ENCODE results near the gene PRRG1. TPM values are rescaled to one million over a fixed set of nuclear protein-coding genes. Genes with fewer than 3 reads are reported as not detected.

Gene PRRG1
- total RNA-seq, 1 experiment from 2014 or later, result 9.0 TPM

- Mint-ChIP-seq H3K27me3 (ENCODE audit: low read depth) (no peaks in the 10 kb centered on the region), H3K9me3 (peaks cover 17 to 22% of the 10 kb centered on the region in 2 experiments), H3K27ac (no peak overlapping the region), H3K4me3 (no peak overlapping the region), H3K4me1 (no peaks in the 10 kb centered on the region), H3K36me3 (ENCODE audit: insufficient read depth in 1 of 3, low read depth in 3 of 3) (no peaks in the 10 kb centered on the region)
- Histone ChIP-seq H4K8ac (replicated peaks; ENCODE audit: insufficient read length, low read depth, low read length) (no peak overlapping the region), H2AK5ac (ENCODE audit: insufficient read length, low read length) (no peak overlapping the region), H3K56ac (ENCODE audit: insufficient read length, low read depth, low read length) (no peak overlapping the region), H3K79me2 (ENCODE audit: insufficient read depth, low read length) (no peaks in the 10 kb centered on the region), H4K91ac (ENCODE audit: insufficient read length, low read depth, low read length) (no peak overlapping the region), H3K14ac (ENCODE audit: insufficient read depth, low read length) (no peak overlapping the region), H2BK5ac (ENCODE audit: insufficient read length, low read length) (no peak overlapping the region), H3K23me2 (ENCODE audit: insufficient read length, low read depth, low read length, poor library complexity, severe bottlenecking) (no peaks in the 10 kb centered on the region), H4K5ac (ENCODE audit: insufficient read length, low read depth, low read length) (no peak overlapping the region), H2BK15ac (ENCODE audit: low read depth, low read length) (no peak overlapping the region), H3K23ac (ENCODE audit: insufficient read length, low read depth, low read length) (no peak overlapping the region), H2AFZ (ENCODE audit: low read length) (no peak overlapping the region), H3T11ph (ENCODE audit: low read length) (no peak overlapping the region), H2BK20ac (ENCODE audit: low read depth, low read length, poor library complexity, severe bottlenecking) (no peak overlapping the region), H3K27me3 (ENCODE audit: insufficient read depth, low read length) (no peaks in the 10 kb centered on the region), H3K9me3 (ENCODE audit: control insufficient read depth, low read depth, low read length) (no peaks in the 10 kb centered on the region), H3K9ac (ENCODE audit: extremely low read depth, insufficient read length, low read length) (no peak overlapping the region), H3K4me1 (ENCODE audit: insufficient read depth, low read length) (no peaks in the 10 kb centered on the region), H3K27ac (ENCODE audit: insufficient read length, low read depth, low read length) (no peak overlapping the region), H2BK120ac (ENCODE audit: low read depth, low read length, poor library complexity, severe bottlenecking) (no peak overlapping the region), H3K4ac (ENCODE audit: low read depth, low read length) (no peak overlapping the region), H3K18ac (ENCODE audit: insufficient read length, low read depth, low read length) (no peak overlapping the region), H3K79me1 (ENCODE audit: insufficient read depth, low read depth, low read length, poor library complexity, severe bottlenecking) (no peaks in the 10 kb centered on the region), H2BK12ac (ENCODE audit: insufficient read length, low read depth, low read length) (no peak overlapping the region), H3K4me2 (ENCODE audit: insufficient read depth, insufficient read length, low read length) (no peak overlapping the region), H4K20me1 (ENCODE audit: control insufficient read depth, insufficient read depth, insufficient read length) (no peaks in the 10 kb centered on the region)
- no peak for DNase-seq
- WGBS (ENCODE audit: extremely low coverage, insufficient read length, low lambda C conversion rate), result no CpG with 5 or more reads among the region's 1 CpG
- TF ChIP-seq, protein P1, sequence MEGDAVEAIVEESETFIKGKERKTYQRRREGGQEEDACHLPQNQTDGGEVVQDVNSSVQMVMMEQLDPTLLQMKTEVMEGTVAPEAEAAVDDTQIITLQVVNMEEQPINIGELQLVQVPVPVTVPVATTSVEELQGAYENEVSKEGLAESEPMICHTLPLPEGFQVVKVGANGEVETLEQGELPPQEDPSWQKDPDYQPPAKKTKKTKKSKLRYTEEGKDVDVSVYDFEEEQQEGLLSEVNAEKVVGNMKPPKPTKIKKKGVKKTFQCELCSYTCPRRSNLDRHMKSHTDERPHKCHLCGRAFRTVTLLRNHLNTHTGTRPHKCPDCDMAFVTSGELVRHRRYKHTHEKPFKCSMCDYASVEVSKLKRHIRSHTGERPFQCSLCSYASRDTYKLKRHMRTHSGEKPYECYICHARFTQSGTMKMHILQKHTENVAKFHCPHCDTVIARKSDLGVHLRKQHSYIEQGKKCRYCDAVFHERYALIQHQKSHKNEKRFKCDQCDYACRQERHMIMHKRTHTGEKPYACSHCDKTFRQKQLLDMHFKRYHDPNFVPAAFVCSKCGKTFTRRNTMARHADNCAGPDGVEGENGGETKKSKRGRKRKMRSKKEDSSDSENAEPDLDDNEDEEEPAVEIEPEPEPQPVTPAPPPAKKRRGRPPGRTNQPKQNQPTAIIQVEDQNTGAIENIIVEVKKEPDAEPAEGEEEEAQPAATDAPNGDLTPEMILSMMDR (conservative IDR thresholded peaks at IDR 0.05), result no peak
Measured at GRCh38 chrX:37330642-37331041, 18.5 kb upstream of the PRRG1 start.
